ENCODE data around the gene LYZL2. TPM values are rescaled to one million over a fixed set of nuclear protein-coding genes. Genes with fewer than 3 reads are reported as not detected.
"Not testable (repeated sequence)": the region's sequence is repeated elsewhere in the genome, so short reads cannot be mapped to it uniquely, and the experiment has no call there.

Gene LYZL2
- total RNA-seq, 1 experiment from 2014 or later, result not detected

DNA sequence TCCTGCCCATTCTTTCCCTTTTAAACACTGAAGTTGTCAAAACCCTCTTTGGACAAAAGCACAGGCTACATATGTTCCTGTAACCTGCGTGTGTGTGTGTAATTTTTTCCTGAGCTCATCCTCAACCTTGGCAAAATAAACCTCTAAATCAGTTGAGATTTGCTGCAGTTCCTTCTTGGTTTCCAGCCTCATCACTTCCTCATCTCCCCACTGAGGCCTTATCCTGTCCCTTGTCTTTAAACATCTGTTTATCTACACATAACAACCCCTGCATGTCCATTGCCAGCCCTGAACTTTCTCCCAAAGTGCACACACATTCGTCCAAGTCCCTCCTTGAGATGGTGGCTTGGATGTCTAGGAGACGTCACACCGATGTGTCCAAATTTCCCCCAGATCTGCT lies 35.5 kb downstream of the LYZL2 start:
- Histone ChIP-seq H2AFZ (ENCODE audit: low read depth, low read length, poor library complexity, severe bottlenecking) (no peak overlapping the region), H3K9ac (ENCODE audit: low read length) (no peak overlapping the region), H3K4me2 (ENCODE audit: low read length) (no peak overlapping the region), H3K27ac (ENCODE audit: low read depth, low read length) (no peak overlapping the region), H3K79me2 (ENCODE audit: insufficient read depth, low read length) (no peaks in the 10 kb centered on the region), H3K4me3 (replicated peaks in 1 of 2; ENCODE audit: low read depth in 1 of 2, low read length in 2 of 2) (no peak overlapping the region), H3K4me1 (ENCODE audit: control insufficient read depth in 1 of 2, insufficient read depth in 2 of 2, low read length in 2 of 2) (0 out of 4 replicates have a peak, but pooled peaks cover 0 to 2% of the 10 kb centered on the region in 2 experiments), H3K36me3 (ENCODE audit: control insufficient read depth in 1 of 2, insufficient read depth in 2 of 2, low read length in 2 of 2) (no peaks in the 10 kb centered on the region), H4K20me1 (ENCODE audit: insufficient read depth) (no peaks in the 10 kb centered on the region), H3K27me3 (ENCODE audit: insufficient read depth, low read length) (no peaks in the 10 kb centered on the region), H3K9me3 (ENCODE audit: control insufficient read depth in 1 of 2, insufficient read depth in 1 of 2, low read depth in 1 of 2, low read length in 2 of 2) (no peaks in the 10 kb centered on the region), H3K9me2 (ENCODE audit: insufficient read depth) (no peaks in the 10 kb centered on the region)
- RAD21 ChIA-PET (ENCODE audit: low non-redundant PET in 1 of 2, low total read pairs in 2 of 2, uncharacterized antibody in 2 of 2, unreplicated experiment in 2 of 2), result no interaction called here
- TF ChIP-seq SP1 (IDR thresholded peaks at IDR 0.05; ENCODE audit: low read depth), result no peak
- POLR2A ChIA-PET, result no interaction called here
- DNase-seq (ENCODE audit: low read depth, low spot score) (no peak), ATAC-seq (no peak)
- no TSS peak for BruUV-seq (replicated peaks)
- intact Hi-C loops (cut with micrococcal nuclease), result loop anchor here (5.0 kb wide), 2 partner anchors 182 to 592 kb away; no protein-coding TSS in a partner anchor
- CTCF ChIA-PET, result interaction anchor here (1.0 kb wide), 1 partner anchor 12 kb away, joined by 4 read pairs; no protein-coding TSS in a partner anchor

- intact Hi-C loops (cut with micrococcal nuclease), result loop anchor here (5.0 kb wide), 2 partner anchors 180 to 590 kb away; no protein-coding TSS in a partner anchor
- CTCF ChIA-PET; BruUV-seq (replicated peaks); H4K20me1 ChIP-seq (ENCODE audit: insufficient read depth); H3K4me1 ChIP-seq (ENCODE audit: control insufficient read depth in 1 of 2, insufficient read depth in 2 of 2, low read length in 2 of 2); H3K9me3 ChIP-seq (ENCODE audit: control insufficient read depth in 1 of 2, insufficient read depth in 1 of 2, low read depth in 1 of 2, low read length in 2 of 2); H3K36me3 ChIP-seq (ENCODE audit: control insufficient read depth in 1 of 2, insufficient read depth in 2 of 2, low read length in 2 of 2); H3K4me2 ChIP-seq (ENCODE audit: low read length); RAD21 ChIA-PET (ENCODE audit: low non-redundant PET in 1 of 2, low total read pairs in 2 of 2, uncharacterized antibody in 2 of 2, unreplicated experiment in 2 of 2); H3K4me3 ChIP-seq (replicated peaks in 1 of 2; ENCODE audit: low read depth in 1 of 2, low read length in 2 of 2); POLR2A ChIA-PET; H3K79me2 ChIP-seq (ENCODE audit: insufficient read depth, low read length); H3K27ac ChIP-seq (ENCODE audit: low read depth, low read length); H3K27me3 ChIP-seq (ENCODE audit: insufficient read depth, low read length); DNase-seq (ENCODE audit: low read depth, low spot score); H3K9me2 ChIP-seq (ENCODE audit: insufficient read depth); ATAC-seq; H2AFZ ChIP-seq (ENCODE audit: low read depth, low read length, poor library complexity, severe bottlenecking); H3K9ac ChIP-seq (ENCODE audit: low read length): not testable (repeated sequence)
These were observed 36.8 kb downstream of the LYZL2 start for GRCh38 chr10:30592770-30593169.

DNA sequence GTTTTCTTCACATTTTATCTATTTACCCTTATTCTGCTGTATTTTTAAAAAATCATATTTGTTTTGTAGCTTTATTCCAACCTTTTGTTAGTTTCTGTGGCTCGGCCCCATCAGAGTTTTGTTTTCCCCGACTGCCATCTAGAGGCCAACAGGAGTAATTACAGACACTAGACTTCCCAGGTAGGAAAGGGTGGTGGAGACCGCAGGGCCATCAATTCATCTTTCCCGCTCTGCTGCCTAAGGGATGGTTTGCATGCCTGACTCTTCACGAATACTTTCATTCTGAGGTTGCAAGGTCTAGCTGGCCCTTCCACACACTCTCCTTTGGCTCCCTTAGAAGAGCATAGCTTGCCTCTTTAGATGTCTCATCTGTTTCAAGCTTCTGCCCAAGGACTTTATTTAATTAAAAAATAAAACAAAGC lies 38.3 kb downstream of the LYZL2 start:
- ChIA-PET RAD21 (ENCODE audit: low non-redundant PET in 1 of 2, low total read pairs in 2 of 2, uncharacterized antibody in 2 of 2, unreplicated experiment in 2 of 2) (interaction anchor here (0.7 to 1.8 kb wide), 8 partner anchors 9 to 232 kb away, joined by 3 to 13 read pairs (median 4); no protein-coding TSS in a partner anchor), CTCF (interaction anchor here (0.6 to 2.8 kb wide), 33 partner anchors 9 to 593 kb away, joined by 3 to 46 read pairs (median 4); partner anchors contain the start of genes MAP3K8 and MTPAP), POLR2A (no interaction called here)
- DNase-seq (ENCODE audit: low read depth, low spot score), result peak; percentile 37
- no peaks in the 10 kb centered on the region for H3K9me2 ChIP-seq (ENCODE audit: insufficient read depth)
- H3K79me2 ChIP-seq (ENCODE audit: insufficient read depth, low read length), result no peaks in the 10 kb centered on the region
- TF ChIP-seq CTCF (IDR thresholded peaks at IDR 0.05 in 2 of 3, conservative IDR thresholded peaks at IDR 0.05 in 1 of 3; ENCODE audit: borderline replicate concordance in 1 of 3, insufficient read depth in 1 of 3, low read depth in 2 of 3, low read length in 2 of 3) (peak; percentile 69 to 76 (median 75)), YY1 (IDR thresholded peaks at IDR 0.05; ENCODE audit: extremely low read depth, insufficient replicate concordance, low read depth, low read length) (no peak), RAD21 (IDR thresholded peaks at IDR 0.05; ENCODE audit: low read depth) (peak; percentile 76)
- H3K4me3 ChIP-seq (replicated peaks in 1 of 2; ENCODE audit: low read depth in 1 of 2, low read length in 2 of 2), result no peak overlapping the region
- no peak overlapping the region for H3K9ac ChIP-seq (ENCODE audit: low read length)
- intact Hi-C loops (cut with micrococcal nuclease), result loop anchor here (1.0 to 5.0 kb wide), 4 partner anchors 179 to 589 kb away; no protein-coding TSS in a partner anchor
- no peaks in the 10 kb centered on the region for H3K36me3 ChIP-seq (ENCODE audit: control insufficient read depth in 1 of 2, insufficient read depth in 2 of 2, low read length in 2 of 2)
- 0 out of 4 replicates have a peak, but pooled peaks cover 0 to 2% of the 10 kb centered on the region in 2 experiments for H3K4me1 ChIP-seq (ENCODE audit: control insufficient read depth in 1 of 2, insufficient read depth in 2 of 2, low read length in 2 of 2)
- ATAC-seq, result peak; percentile 97
- H2AFZ ChIP-seq (ENCODE audit: low read depth, low read length, poor library complexity, severe bottlenecking), result peak overlapping the region; percentile 100
- no peak overlapping the region for H3K27ac ChIP-seq (ENCODE audit: low read depth, low read length)
- H3K27me3 ChIP-seq (ENCODE audit: insufficient read depth, low read length), result no peaks in the 10 kb centered on the region
- BruUV-seq (replicated peaks), result no TSS peak
- H3K9me3 ChIP-seq (ENCODE audit: control insufficient read depth in 1 of 2, insufficient read depth in 1 of 2, low read depth in 1 of 2, low read length in 2 of 2), result no peaks in the 10 kb centered on the region
- peak overlapping the region; percentile 25 for H3K4me2 ChIP-seq (ENCODE audit: low read length)
- H4K20me1 ChIP-seq (ENCODE audit: insufficient read depth), result no peaks in the 10 kb centered on the region
